Daoy (cell line): Measurements from ENCODE around the gene HDAC3. TPM values are rescaled to one million over a fixed set of nuclear protein-coding genes. Genes with fewer than 3 reads are reported as not detected.

ENCODE experiments used
- DNase-seq: peaks from one replicate; pipeline ENCODE4 v3.0.0-alpha.2; 2015; ENCODE audit warnings: low read depth
- total RNA-seq: library from RNA; depleted of rRNA; stranded (reverse); fragments of >200 nt; shearing (Covaris generic); gene quantifications from 2 replicates; pipeline ENCODE4 v1.2.3, GENCODE V29; 2014; rRNA removed

HDAC3 gene
- 62.0 and 62.6 TPM in 2 replicates for total RNA-seq

DNA sequence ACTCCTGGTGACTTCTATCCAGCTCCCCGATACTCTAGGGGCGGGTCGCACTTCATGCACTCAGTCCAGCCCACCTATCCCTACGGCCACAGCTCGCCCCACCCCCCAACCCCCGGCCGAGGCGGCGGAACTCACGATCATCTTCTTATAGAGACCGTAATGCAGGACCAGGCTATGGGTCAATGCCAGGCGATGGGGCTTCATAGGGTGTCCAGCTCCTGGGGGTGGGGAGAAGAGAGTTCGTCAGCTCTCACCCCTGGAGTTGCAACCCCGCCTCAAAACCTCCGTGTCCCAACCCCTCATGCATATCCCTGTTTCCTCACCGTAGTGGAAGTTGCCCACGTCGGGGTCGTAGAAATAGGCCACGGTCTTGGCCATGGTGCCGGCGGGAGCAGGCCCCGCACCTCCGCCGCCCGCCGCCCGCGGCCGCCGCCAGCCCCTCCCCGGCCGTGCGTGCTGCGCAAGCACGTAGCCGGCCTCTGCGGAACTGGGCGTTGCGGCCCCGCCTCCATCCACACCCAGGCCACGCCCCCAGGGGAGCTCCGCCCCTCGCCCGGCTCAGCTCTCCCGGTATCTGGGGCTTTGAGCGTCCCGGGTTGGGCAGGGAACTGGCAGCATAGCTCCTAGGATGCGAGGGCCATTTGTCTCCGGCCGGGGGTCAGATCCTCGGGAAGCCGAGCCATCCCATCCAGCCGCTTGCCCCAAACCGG is at the start of gene HDAC3, which contains the start of gene RELL2:
HDAC3 (minus strand) TSS at position 437 of the 710 bp plus-strand sequence; CDS start at position 378, 59 bp downstream.
RELL2 (plus strand) TSS at position 585 of the 710 bp plus-strand sequence. CDS start 1,229 bp downstream, outside the sequence.
- peak; percentile 96 for DNase-seq

DNA sequence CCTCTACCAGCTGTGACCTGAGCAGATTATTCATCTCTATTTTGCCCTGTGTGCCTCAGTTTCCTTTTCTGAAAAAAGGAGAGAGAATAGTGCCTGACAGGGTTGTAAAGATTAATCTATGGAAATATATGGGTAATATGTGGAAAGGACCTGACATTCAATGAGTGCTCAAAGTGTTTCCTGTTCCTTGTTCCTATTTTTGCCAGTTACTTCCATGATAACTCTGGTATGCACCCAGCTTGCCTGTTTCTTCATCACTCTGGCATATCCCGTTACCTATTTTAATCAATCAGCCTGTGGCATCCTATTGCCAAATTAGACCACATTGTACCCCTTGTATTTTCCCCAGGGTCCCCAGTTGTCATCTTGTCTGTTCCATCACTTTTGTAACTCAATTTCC is 48.9 kb upstream of the HDAC3 start:
- no peak for DNase-seq

DNA sequence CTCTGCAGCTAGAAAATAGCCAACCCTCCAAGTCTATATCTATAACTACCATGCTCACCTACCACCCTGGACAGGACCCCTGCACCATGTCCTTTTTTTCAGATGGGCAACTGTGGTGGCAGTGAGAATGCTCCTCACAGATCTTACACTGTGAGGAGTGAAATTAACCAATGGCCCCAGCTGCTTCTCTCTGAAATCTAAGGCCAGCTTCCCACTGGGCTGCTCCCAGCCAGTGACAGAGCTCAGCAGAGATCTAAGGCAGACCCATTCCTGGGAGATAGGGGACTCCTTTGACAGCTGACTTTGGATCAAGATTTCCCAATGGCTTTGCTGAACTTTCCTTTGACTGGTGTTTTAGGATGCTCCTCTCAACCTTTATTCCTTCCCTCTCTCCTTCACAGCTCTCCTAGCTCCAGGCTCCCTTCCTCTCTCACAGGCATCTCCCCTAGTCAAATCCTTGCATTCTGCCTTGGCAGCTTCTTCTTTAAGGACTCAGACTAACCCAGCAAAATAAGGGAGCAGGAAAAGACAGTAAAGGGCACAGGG is 47.0 kb upstream of the HDAC3 start:
- no peak for DNase-seq

DNA sequence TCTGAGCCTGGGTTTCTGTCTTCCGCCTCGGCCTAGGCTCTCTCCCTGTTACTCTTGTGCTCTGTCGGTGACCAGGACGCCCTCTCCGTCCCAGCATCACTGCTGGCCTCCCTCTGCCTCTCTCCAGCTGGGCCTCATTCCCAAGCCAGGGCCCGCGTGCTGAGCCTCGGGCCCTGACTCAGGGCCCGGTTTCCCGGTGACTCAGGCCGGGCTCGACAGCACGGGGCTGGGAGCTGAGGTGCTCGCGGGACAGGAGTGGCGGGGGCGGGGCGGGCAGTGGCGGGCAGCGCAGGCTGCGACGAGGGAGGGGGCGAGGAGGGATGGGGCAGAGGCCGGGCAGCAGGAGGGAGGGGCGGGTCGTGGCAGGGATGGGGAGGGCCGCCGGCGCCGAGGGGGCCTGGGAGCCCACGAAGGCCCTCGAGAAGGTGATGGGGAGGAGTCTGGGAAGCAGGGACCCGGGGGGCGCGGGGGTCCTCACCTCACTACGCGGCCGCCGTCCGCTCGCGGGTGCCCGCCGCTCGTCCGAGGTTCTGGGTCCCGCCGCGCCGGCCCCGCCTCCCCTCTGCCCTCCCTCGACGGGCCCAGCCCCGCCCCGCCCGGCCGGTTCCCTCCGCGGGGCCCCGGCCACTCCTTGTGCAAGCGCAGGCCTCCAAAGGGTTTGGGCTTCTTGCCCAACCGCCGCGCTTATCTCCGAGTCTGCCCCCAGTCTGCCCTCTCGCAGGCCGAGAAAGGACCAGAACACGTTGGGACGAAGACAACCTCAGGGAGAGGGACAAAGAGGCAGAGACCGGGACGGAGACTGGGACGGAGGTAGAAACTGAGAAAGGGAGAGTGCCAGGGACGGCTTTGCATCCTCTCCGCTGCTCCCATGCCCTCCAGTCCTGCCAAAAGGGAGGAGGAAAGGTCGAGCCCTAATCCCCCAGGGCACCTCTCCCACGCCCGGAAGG is 45.3 kb upstream of the HDAC3 start, which contains the start of gene ARAP3:
ARAP3 (minus strand) TSS at position 536 of the 947 bp plus-strand sequence. CDS start 1,744 bp downstream, outside the sequence.
- DNase-seq, result peak; percentile 93

DNA sequence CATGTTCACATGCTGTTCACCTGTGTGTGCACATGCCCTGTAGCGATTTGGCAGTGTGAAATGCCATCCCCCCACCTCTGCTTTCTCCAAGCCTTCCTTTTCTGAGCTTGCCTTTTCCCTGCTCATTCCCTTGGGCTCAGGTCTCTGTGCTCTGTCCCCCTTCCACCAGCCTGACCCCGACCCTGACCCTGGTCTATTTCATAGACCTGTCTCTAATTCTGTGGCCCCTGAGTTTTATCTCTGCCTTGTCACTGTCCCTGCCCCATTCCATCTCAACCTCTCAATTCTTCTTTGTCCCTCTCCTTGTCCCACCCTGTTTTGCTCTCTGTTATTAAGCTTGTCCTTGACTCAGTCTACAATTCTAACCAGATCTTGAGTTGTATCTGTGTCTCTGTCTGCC is 44.6 kb upstream of the HDAC3 start:
- DNase-seq, result no peak

- DNase-seq, result peak; percentile 82
Measured at GRCh38 chr5:141680751-141681201, 44.1 kb upstream of the HDAC3 start.

DNA sequence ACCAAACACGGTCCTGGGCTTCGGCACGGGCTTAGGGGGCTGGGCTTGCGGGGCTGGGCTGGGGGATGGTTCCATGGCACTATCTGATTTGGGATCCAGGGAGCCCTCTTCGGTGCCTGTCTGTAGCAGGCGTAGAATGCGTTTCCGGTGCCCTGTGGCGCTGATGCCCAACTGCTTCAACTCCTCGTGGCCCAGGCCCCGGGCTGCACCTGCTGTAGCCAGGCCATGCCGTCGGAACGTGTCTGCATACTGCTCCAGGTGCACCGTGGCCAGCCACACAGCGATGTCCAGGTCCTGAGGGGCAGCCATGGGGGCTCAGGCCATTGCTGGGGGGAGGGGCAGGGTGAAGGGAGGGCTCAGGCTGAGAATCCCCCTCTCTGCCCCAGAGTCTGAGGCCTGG is 43.5 kb upstream of the HDAC3 start:
- DNase-seq, result no peak

DNA sequence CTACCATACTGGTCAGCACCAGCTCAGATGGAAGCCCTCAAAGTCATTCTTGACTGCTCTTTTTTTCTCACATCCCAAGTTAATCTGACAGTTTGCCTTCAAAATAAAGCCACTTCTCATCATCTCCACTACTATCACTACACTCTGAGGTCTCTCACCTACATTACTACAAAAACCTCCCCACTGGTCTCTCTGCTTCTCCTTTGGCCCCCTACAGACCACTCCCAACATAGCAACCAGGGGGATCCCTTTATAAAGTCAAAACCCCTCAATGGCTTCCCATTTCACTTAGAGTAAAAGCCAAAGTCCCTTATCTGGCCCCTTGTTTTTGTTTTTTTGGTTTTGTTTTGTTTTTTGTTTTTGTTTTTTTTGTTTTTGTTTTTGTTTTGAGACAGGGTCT is 40.8 kb upstream of the HDAC3 start:
- DNase-seq, result no peak

GRCh38 chr5:141675672-141676071 is 39.0 kb upstream of the HDAC3 start:
- DNase-seq, result no peak

- DNase-seq, result no peak
Measured at GRCh38 chr5:141674747-141675146, 38.1 kb upstream of the HDAC3 start.

DNA sequence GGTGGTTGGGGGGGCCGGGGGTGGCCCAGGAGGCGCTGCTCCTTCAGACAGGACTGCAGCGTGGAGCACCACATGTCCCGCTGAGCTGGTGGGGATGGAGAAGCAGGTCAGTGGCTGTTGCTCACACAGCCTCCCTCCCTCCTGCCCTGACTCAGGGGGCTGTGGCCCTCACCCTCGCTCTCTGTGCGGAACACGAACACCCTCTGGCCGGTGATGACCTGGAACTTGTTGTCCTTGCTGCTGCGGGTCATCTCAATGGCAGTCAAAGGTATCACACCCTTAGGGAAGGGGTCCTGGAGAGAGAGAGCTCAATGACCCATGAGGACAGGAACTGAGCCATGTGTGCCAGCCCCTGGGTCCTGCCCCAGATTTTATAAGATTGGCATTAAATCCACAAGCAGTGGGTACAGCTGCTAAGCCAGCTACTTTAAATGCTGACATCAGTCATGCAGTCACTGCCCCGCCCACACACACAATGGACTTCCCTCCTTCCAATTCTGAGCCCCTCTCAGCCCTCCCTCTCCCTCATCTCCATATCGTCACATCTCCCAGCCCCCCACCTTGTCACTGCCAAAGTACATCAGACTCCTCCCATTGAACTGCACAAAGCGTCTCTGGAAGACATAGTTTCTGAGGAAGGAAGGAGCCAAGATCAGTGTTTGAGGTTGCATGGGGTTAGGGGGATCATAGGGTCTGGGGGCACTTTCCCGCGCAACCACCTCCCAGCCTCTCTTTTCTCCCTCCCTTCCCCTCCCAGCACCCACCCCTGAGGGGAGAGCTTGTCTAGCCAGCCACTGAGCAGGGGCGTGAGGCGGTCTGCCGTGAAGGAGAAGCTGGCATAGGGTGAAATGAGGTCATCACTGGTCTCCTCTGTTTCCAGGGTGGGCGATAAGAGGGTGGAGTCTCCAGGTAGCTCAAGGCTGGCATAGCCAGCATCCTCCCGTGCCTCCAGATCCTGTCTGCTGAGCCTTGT is 36.5 kb upstream of the HDAC3 start:
- no peak for DNase-seq

- DNase-seq, result no peak
Measured at GRCh38 chr5:141672071-141672840, 35.6 kb upstream of the HDAC3 start.

DNA sequence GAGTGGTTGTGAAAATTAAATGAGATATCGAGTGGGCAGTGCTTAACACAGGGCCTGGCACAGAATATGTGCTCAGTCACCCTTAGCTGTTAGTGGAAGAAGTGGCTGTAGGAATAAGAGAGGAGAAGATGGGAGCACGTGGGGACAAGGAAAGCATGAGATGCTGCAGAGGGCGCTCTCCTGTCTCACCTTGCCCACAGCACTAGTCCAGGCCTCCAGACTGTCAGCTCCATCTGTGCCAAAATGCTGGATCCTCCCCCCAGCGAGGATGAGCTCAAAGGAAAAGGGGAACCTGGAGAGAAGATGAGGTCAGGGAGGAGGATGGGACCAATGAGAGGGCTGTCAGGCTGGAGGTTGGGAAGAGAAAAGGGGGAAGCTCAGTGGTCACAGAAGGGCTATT is 32.9 kb upstream of the HDAC3 start:
- DNase-seq, result no peak

DNA sequence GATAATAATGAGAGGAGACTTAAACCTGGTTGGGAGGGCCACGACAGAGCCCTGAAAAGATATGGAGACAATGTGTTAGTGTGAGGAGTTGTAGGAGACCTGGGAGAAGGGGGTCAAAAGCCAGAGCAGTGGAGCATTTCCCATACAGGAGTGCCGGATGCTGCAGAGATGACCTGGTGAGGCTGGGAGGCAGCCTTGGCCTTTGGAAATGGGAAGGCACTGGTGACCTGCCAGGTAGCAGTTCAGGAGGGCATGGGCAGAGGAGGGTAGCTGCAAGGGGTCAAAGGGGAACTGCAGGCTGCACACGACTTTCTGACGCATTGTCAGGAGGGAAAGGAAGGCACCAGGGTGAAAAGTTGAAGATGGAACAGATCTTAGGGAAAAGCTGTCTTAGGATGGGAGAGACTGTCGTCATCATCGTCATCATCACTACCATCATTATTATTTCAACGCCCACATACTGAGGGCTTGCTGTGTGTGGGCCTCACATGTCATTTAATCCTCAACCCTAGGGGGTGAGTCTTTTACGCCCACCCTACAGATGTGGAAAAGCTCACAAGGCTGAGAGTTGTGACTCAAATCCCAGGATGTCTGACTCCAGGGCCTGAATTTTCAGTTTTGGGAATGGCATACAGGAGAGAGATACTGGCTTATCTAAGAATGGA is 32.1 kb upstream of the HDAC3 start:
- DNase-seq, result no peak

DNA sequence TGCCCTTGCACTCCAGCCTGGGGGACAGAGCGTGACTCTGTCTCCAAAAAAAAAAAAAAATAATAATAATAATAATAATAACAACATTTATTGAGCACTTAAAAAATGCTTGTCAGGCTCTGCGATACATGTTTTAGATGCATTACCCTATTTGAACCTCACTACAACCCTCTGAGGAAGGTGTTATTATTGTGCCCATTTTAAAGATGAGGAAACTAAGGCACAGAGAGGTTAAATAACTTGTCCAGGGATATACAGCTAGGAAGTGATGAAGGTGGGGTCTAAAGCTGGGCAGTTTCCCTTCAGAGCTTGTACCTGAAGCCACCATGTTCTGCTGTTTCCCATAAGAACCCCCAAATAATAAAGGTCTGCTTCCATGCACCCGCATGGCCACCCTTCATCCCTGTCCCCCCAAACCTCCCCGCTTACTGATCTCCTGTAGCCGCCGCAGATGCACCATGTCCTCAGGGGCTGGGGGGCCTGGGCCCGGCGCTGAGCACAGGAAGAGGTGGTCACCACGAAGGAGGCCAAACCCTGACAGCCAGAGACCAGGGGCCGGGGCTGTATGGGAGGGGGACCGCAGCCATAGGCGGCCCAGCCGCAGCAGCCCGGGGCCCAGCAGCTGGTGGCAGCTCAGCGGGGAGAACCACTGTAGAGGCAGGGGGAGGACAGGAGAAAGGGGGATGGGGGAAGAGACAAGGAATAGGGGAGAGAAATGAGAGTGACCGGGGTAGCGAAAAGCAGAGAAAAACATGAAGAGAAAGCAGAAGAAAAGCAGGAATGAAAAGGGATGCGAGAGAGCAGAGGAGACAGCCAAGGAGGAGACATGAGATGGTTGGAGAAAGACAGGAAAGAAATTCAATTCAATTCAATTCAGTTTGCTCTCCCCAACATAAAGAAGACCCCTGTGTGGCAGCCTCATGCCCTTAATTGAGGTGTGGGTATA is 29.6 kb upstream of the HDAC3 start:
- DNase-seq, result no peak

DNA sequence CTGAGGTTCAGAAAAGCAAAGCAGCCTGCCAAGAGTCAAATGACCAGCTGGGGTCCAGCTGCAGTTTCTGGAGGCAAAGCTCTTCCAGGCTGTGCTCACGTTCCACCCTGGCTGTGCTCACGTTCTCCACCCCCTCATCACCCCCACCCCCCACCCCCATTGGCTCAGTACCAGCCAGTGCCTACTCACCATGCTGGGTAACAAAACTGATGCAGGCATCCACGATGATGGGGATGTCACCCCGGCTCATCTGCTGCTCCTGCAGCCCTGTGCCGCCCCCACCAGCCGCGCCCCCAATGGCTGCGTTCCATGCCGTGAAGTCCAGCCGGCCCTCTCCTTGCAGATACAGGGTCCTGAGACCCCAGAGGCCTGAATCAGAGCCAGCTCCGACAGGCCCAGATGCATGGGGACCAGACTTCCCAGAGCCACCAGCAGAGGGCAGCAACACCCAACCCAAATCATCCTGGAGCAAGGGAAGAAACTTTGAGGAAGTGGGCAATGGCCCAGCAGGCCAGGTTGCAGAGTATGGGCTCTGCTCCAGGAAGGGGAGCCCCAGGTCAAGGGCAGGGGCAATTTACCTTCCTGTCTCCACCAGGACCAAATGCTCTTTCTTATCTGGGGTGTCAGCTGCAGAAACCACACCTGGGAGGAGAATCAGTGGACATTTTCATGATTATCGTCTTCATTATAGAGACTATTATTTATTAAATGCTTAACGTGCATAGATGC is 28.2 kb upstream of the HDAC3 start:
- DNase-seq, result peak; percentile 76

DNA sequence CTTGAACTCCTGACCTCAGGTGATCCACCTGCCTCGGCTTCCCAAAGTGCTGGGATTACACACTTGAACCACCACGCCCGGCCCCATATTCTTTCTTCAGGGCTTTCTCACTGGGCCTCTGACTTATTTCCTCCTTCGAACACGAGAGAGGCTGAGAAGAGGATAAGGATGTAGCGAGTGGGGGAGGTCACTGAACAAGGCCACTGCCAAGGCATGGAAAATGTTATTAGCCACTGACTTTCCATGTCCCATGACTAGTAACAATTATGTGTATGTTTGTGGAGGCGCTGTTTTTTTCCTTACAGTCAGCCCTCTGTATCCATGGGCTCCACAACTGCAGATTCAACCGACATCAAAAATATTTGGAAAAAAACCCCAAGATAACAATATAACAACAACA is 26.9 kb upstream of the HDAC3 start:
- DNase-seq, result no peak

GRCh38 chr5:141662028-141662427 is 25.4 kb upstream of the HDAC3 start:
- DNase-seq, result no peak
